Stimulated activated CD8-positive, alpha-beta memory T cell treated with anti-CD3 and anti-CD28 coated beads, Interleukin-4, amount 100 ng/mL, for 4 hours (primary cell): ENCODE measurements around the gene TMEM125.

ENCODE experiments used
- DNase-seq, 2 donors: peaks; one replicate each; pipeline ENCODE4 v3.0.0-alpha.2; 2020; ENCODE audit warnings: low read depth in 2 of 2, low spot score in 1 of 2

TMEM125 gene

DNA sequence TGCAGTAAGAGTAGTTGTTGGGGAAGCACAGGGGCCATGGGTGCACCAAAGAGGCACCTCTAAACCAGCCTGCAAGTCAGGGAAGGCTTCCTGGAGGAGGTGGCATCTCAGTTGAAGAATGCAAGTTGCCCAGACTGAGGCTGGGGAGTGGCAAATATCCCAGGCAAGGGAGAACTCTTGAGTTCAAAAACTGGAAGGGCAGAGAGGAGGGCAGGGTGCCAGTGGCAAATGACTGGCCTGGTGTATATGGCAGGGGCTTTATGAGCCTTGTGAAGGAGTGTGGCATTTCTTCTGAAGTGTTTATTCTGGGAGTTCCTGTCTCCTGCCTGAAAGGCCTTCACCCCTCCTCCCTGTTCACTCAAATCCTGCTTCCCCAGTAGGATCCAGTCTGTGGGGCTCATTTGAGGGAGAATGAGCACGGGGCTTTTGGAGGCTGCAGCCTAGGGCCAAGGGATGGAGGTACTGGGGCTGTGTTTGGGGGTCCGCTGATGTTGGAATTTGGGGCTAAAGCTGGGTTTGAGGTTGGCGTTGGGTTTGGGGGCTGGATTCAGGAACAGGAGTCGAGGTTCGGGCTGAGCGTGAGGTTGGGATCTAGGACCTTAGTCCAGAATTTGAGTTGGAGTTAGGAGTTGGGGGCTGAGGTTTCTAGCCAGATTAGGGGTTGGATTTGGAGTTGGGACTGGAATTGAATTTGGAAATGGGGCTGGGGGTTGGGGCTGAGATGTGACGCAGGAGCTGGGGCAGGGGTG is at the start of gene TMEM125:
TMEM125 (plus strand) TSS at position 357 of the 749 bp plus-strand sequence. CDS start 2,740 bp downstream, outside the sequence.
- no peak for DNase-seq

GRCh38 chr1:43220905-43221778 is 48.6 kb upstream of the TMEM125 start:
- no peak for DNase-seq

DNA sequence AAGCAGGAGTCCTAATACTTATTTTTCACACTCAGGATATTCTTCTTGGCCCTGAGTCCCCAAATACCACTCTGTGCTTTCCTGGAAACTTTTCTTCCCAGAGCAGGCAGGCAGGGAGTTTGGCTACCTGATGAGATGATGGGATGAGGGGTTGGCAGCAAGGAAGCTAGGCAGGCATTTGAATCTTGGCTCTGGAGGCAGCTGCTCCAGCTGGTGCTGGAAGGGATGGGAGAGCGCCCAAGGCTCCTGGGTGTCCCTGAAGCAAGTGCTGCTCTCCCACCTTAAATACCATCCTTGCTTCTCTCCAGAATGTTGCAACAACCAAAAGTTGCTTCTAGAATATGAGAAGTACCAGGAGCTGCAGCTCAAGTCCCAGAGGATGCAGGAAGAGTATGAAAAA is 48.0 kb upstream of the TMEM125 start:
- DNase-seq: no peak

GRCh38 chr1:43222879-43223278 is 46.9 kb upstream of the TMEM125 start:
- no peak for DNase-seq

- DNase-seq: no peak
Measured at GRCh38 chr1:43225168-43225567, 44.6 kb upstream of the TMEM125 start.

GRCh38 chr1:43227143-43227764 is 42.5 kb upstream of the TMEM125 start:
- DNase-seq: peak; percentile 50 to 88

DNA sequence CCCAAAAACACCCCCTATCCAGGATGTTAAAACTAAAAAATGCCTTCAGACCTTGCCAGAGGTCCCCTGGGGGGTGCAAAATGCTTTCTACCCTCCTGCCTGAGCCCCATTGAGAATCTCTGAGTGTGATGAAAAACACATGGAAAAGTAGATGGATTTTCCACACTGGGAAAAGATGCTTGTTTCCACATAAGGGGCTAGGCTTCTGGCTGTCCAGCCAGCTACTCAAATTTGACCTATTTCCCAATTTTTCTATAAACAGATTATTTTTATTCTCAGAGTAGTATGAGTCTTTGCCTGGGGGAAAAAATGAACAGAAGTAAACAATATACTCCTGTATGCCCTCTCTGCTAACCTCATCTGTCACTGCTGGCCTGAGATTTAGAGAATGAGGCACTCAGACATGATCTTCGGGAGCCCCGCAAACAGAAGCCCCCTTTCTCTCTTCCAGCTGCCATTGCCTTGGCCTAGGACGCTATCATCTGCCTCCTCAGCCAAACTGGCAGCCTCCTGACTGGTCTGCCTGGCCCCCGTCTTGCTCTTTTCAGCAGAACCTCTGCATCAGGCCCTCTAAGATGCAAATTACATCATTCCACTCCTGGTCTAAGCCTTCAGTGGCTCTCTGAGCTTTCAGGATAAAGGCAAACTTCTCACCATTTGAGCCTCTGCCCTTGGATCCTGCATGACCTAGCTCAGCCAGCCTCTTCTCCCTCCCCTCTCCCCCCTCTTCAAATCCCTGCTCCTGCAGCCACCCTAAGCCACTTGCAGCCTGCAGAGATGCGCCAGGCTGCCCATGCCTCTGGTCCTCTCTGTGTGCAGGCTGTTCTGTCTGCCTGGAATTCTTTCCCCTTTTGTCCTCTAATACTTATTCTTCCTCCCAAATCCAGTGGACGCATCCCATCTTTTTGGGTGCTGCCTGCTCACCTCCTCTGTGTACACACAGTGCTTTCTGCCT is 39.7 kb upstream of the TMEM125 start:
- no peak for DNase-seq

DNA sequence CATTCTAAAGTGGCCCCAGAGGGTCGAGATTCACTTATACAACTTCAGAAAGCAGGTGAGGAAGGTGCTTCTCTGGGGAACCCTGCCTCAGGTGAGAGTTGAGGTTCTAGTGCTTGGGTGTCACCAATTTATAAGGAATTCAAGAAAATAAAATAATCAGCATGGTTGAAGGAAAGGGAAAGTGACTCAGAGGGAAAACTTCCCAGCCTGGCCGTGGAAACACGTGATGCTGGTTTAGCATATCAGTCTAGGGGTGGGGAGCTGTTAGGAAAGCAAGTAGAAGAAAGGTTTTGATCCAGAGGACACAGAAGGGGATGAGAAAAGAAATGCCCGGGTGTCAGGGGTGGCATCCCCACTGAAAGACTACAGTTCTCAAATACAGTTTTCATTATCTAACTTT is 37.7 kb upstream of the TMEM125 start:
- no peak for DNase-seq

GRCh38 chr1:43232482-43232881 is 37.3 kb upstream of the TMEM125 start:
- DNase-seq: no peak

GRCh38 chr1:43233631-43234030 is 36.2 kb upstream of the TMEM125 start:
- DNase-seq: no peak

DNA sequence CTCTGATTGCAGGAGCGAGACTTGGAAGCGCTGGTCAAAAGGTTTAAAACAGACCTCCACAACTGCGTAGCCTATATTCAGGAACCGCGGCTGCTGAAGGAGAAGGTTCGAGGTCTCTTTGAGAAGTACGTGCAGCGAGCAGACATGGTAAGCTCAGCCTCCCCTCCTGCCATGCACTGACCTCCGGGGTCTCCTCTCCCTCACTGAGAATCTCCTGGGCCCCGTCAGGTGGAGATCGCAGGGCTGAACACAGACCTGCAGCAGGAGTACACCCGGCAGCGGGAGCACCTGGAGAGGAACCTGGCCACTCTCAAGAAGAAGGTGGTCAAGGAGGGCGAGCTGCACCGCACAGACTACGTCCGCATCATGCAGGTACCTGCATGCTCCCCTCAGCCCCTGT is 35.5 kb upstream of the TMEM125 start:
- no peak for DNase-seq

- no peak for DNase-seq
Measured at GRCh38 chr1:43235040-43235439, 34.7 kb upstream of the TMEM125 start.

- DNase-seq: no peak
Measured at GRCh38 chr1:43235451-43236121, 34.2 kb upstream of the TMEM125 start.

DNA sequence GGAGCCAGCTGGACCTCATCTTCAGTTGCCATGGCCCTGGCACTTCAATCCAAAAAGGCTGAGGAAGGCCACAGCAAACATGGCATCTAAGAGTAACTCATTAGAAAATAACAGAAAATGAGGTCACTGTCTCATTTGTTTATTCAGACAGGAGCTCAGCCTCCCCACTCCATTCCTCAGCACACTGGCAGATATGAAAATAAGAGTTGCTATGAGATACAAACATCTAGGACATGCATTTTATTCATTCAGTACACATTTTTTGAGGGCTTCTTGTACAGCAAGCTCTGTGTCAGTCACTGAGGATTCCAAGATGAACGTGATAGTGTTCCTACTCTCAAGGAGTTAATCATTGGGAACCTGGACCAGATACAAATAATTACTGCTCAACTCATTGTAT is 32.7 kb upstream of the TMEM125 start:
- DNase-seq: no peak

DNA sequence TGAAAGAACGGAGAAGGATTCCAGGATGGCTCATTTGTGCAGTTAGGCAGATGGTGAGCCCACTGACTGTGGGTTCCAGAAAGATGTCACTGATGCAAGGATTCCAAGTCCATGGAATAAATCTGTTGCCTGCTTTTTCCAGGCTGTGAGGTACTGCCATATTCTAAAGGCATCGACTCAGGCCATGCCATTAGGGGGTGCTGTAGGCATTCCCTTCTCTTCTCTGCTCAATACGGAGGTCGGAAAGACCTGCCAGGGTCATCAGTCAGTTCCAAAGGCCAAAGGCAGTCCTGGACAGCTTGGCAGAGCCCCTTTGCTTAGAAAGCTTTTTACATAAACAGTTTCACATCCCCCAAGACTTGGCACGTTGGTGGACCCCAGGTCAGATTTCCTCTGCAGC is 31.7 kb upstream of the TMEM125 start:
- DNase-seq: no peak

GRCh38 chr1:43238991-43239469 is 30.8 kb upstream of the TMEM125 start:
- DNase-seq: no peak

- no peak for DNase-seq
Measured at GRCh38 chr1:43239484-43239883, 30.3 kb upstream of the TMEM125 start.

- no peak for DNase-seq
Measured at GRCh38 chr1:43241413-43241836, 28.4 kb upstream of the TMEM125 start.

DNA sequence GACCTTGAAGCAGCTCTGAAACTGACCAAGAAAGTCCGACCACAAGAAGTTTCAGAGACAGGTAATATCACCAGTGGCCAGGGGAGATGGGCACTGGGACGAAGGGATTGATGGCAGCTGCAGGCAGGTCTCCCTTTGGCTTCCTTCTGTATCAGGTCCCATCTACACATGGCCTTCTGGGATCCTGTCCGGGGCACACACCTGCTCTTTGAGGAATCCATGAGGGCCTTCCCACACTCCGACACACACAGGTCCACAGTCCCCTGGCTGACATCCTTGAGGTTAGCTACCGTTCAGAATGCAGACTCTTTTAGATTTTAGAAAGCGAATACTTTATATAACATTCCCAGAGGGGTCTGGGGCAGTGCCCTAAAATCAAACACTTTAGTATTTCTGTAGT is 26.5 kb upstream of the TMEM125 start:
- DNase-seq: no peak
